G401.6 (cell line): ENCODE measurements around the gene CSRP1.
"Not testable (repeated sequence)": the region's sequence is repeated elsewhere in the genome, so short reads cannot be mapped to it uniquely, and the experiment has no call there.

Source experiments
- FAIRE-seq: peaks from 2 replicates; lab custom pipeline; 2012; peaks lifted over from hg19 to GRCh38; lab: Jason Lieb, UNC

CSRP1 gene

DNA sequence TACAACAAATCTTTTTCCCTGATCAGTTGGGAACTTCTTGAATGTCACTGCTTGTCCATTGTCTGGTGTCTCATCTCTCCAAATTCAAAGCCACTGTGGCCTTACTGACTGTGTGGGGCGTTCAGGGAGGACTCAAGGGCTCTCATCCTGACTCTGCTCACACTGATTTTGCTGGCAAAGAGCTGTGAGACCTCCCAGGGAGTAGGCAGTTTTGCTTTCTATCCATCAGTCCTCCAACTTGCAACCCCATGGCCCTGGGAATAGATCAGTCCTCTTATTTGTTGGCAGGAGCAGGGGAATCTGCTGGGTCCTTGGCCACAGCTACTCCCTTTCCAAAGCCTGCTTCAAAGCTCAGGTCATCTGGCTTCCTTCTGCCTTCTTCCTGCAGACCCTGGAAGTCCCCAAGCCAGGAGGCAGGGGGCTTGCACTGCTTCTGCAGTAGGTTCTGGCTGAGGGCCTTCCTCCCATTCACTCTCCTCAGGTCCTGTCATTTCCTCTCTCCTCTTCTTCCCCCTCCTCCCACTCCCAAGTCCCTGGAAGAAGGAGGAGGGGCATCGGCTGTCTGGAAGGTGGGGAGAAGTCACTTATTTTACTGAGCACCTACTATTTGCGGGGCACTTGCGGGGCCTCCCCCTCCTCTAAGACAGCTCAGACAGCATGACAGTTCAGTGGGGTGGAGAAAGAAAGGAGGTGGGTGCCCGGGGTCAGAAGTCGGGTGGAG, 31.1 kb upstream of the CSRP1 start:
- no peak for FAIRE-seq

DNA sequence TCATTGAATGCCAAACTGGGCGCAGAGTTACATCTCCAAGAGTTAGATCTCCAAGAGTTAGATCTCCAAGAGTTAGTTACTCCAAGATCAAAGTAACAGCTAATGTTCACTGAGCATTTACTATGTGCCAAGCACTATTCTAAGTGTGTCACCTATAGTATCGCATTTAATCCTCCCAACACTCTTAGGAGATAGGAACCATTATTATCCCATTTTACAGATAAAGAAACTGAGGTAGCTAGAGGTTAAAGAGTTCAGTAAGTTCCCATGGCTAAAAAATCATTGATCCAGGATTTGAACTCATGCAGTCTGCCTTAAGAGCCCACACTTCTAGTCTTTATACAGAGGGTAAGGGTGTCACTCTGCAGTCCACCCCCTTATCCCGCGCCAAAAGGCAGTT, 30.5 kb upstream of the CSRP1 start:
- no peak for FAIRE-seq

DNA sequence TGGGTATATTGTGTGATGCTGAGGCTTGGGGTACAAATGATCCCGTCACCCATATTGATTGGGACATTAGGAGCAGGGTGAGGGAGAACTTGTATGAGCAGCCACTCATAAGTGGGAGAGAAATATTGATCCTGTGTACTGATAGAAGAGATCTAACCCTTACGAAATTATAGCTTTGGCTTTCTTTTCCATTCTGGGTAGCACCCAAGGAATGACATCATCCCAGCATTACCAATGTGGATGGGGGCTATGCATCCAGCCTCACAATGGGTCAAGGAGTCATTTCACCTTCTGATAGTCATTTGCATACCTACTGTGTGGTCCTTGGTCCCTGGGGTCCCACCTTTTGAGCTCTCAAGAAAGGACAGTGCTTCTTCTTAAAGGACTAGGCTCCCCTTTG, 30.1 kb upstream of the CSRP1 start:
- no peak for FAIRE-seq

DNA sequence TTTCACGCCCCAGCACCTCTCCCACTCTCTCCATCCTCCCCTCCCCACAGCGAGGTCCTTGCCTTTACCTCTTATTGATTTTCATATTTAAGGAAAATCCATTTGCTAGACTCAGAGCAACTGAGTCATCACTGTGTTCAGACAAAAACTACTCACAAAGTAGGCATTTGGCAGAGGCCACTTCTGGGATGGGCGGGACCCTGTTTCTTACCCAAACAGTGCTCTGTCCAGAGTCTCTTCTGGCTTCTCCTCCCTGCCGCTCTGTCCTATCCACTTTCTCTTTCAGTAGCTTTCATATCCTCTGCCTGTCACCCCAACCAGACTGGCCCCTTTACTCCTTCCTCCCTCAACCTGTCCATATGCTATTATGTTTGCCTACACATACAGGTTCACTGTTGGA, 29.6 kb upstream of the CSRP1 start:
- no peak for FAIRE-seq

DNA sequence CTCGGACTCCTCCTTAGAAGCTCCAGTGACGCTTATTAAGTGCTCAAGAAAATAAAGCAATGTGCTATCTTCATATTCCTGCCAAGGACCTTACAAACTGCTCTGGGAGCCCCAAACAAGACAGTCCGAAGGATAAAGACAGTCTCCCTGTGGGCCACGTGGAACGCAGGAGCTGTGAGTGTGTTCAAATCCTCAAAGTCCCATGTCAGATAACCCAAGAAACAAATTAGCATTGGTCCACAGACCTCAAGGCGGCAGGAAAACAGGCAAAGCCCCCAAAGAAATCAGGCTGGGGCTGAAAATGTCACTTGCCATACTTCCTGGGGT, 29.0 kb upstream of the CSRP1 start:
- FAIRE-seq = no peak

DNA sequence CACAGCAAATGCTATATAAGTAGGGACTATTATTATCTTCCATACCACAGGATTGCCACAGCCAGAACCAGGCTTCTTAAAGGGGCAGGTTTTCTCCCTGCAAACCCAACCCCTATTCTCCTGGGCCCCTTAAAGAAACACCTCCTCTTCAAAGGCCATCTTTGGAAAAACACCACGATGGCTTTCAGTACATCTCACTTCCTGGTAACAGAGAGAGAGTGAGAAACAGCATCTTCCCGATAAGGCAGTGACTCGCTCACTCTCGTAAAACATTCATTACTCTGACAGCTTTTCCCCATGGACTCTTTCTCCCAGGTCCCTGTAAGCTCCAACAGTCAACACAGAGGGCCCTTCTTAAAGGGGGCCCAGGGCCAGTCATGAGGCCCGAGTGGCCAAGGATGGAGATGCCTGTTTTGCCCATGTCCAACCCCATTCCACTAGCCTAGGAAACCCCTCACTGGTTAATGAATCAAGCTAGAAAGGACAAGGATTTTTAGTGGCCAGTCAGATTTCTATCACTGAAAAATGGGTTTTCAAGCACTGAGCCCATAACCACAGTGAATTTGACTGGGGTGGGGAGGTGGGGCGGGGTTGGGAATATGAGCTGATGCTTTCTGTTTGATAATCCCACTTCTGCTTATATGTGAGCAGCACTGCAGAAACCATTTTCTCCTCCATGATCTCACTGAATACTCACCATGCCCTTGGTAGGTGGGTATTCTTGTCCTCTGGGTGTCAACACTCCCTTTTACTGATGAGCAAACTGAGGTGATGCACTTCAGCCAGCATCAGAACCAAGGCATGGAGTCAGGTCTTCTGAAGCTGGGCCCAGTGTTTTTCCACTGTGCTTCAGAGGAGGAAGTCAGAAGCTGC, 28.4 kb upstream of the CSRP1 start:
- no peak for FAIRE-seq

DNA sequence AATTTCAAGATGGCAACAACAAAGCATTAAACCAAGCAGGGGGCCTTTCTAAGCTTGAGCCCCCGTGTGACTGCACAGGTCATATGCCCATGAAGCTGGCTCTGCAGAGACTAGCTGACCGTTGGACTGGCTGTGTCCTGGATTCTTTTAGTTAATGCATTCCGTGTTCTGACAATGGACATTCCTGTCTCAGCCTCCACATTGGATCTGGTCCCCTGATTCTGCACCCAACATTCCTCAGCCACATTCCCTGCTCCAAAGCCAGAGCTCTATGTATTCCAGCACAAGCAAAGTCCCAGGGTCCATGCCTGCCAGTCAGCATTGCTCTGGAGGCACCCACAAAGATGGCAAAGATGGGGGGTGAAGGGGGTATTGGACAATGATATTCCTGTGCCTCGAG, 26.9 kb upstream of the CSRP1 start:
- no peak for FAIRE-seq

DNA sequence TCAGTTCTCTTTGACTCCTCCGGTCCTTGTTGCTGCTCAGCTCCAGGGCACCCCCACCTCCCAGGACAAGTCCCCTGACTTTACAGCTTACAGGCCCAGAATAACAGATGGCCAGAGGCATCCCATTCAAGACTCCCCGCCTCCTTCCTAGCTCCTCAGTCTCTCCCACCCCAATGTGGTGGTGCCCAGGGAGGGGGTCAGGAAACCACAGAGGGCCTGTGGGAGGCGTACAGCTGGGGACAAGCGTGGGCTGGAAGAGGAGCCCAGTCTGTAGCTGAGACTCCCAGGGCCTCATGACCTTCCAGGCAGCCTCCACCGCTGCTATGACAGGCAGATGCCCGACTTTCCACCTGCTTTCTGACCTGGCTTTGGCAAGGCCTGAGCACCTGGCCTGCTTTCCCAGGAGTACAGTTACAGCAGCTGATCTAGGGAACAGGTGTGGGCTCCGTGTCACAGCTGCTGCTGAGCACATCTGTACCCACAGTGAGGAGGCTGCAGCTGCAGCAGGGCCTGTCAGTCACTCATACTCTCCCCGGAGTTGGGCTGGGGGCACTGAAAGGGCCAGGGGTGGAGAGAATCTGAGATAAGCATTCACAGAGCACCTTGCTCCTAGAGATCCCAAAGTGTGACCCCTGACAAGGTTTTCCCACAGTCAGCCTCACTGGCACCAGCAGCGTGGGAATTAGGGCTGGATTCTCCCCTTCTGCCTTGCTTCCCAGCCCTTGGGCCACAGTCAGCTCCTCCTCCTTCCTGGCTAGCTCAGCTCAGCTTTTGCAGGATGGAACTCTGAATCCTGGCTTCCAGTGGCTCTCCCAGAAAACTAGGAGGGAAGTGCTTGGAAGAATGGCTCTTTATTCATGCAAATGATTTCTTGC, 24.9 kb upstream of the CSRP1 start:
- FAIRE-seq = no peak

DNA sequence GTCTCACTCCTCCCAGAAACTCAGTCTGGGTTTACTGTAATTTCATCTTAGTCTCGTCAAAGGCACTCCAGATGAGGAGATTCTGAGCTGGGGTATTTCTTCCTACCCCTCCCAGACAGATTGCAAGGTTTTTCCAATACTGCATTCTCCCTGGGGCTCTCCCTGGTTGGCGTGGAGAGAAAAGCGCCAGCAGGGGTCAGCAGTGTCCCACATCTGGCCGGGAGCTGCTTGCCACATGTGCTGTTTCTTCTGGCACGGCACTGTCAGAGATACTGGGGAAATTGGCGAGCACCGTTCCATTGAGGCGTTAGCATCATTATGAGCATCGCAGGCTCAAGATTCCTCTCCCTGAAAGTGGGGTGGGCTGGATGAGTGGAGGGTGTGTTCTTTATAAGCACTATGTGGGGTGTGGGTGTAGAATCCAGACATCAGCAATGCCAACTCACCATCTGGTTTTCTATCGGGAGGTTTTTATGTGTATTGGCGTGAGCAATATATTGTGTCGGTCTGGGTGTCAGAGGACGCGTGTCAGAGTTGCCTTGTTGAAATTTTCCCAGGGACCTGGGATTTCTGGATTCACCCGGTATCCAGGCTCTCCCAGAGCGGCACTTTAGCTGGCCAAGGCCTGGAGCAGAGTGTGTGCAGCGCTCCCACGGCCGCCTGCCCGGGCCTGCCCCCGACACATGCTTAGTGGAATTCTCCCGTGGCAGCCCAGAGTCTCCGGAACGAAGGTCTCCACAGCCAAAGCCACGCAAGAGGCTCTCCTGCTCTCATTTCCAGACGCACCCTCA, 24.0 kb upstream of the CSRP1 start:
- no peak for FAIRE-seq

DNA sequence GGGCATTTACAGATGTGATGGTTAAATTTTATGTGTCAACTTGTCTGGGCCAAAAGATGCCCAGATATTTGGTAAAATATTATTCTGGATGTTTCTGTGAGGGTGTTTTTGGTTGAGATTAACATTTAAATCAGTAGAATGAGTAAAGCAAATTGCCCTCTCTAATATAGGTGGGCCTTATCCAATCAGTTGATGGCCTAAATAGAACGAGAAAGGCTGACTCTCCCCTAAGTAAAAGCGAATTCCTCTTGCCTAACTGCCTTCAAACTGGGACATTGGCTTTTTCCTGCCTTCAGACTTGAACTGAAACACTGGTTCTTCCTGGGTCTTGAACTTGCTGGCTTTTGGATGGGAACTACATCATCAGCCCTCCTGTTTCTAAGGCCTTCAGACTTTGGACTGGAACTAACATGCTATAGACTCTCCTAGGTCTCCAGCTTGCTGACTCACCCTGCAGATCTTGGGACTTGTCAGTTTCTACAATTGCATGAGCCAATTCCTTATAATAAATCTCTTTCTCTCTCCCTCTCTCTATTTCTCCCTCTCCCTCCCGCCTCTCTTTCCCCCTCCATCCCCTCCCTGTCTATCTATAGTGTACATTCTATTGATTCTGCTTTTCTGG, 21.8 kb upstream of the CSRP1 start:
- no peak for FAIRE-seq

DNA sequence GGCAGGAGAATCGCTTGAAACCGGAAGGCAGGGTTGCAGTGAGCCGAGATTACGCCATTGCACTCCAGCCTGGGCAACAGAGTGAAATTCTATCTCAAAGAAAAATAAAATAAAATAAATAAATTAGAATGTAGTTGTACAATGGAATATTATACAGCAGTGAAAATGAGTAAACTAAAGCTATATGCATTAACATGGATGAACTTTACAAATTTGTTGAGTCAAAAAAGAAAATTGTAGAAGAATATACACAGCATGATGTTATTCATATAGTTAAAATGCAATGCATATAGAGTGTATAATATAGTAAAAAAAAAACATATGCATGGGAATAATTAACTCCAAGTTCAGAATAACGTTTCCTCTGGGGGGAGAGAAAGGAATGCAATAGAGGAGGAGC, 21.0 kb upstream of the CSRP1 start:
- no peak for FAIRE-seq

DNA sequence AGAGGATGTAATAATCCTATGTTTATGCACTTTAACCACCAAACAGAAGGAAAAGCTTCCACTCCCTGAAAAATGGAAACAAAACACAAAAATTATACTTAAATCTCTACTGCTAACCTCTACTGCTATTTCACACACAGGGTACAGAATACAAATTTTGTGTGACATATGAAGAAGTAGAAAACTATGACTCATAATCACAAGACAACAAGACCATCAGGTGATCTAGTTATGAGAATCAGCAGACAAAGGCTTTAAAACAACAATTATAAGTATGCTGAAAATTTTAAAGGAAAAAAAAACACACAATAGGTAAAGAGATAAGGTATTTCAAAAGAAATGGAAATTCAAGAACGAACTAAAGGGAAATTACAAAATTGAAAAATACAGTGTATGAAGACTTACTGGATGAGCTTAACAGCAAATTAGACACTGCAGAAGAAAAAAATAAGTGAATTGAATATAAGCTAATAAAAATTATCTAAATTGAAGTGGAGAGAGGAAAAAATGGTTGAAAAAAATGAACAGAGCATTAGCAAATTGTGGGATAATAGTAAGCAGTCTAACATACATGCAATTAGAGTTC, 18.4 kb upstream of the CSRP1 start:
- peak; percentile 13 for FAIRE-seq

DNA sequence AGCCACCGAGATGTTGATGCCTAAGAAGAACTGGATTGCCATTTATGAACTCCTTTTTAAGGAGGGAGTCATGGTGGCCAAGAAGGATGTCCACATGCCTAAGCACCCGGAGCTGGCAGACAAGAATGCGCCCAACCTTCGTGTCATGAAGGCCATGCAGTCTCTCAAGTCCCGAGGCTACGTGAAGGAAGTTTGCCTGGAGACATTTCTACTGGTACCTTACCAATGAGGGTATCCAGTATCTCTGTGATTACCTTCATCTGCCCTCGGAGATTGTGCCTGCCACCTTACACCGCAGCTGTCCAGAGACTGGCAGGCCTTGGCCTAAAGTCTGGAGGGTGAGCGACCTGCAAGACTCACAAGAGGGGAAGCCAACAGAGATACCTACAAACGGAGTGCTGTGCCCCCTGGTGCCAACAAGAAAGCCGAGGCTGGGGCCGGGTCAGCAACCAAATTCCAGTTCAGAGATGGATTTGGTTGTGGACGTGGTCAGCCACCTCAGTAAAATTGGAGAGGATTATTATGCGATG, 13.2 kb upstream of the CSRP1 start:
- not testable (repeated sequence) for FAIRE-seq

DNA sequence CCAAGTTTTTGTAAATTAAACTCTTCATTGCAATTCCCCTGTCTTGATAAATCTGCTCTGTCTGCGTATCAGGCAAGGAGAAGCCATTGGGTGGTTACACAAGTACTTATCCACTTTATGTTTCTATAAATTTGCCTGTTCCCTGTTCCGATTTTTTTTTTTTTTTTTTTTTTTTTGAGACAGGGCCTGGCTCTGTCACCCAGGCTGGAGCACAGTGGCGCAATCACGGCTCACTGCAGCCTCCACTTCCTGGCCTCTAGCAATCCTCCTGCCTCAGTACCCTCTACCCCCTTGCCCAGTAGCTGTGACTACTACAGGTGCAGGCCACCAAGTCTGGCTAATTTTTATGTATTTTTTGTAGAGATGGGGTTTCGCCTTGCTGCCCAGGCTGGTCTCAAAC, 11.1 kb upstream of the CSRP1 start:
- FAIRE-seq = no peak

DNA sequence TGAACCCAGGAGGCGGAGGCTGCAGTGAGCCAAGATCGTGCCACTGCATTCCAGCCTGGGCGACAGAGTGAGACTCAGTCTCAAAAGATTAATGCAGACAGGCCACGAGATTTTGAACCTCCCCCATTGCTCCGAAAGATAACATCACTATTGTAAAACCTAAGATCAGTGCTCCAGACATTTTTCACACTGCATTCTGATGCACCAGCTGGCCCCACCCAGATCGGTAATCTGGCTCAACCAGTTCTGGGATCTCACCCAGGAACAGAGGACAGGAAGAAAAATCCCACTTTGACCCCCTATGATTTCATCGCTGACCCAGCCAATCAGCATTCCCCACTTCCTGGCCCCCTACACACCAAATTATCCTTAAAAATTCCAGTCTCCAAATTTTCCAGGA, 10.7 kb upstream of the CSRP1 start:
- FAIRE-seq = no peak

DNA sequence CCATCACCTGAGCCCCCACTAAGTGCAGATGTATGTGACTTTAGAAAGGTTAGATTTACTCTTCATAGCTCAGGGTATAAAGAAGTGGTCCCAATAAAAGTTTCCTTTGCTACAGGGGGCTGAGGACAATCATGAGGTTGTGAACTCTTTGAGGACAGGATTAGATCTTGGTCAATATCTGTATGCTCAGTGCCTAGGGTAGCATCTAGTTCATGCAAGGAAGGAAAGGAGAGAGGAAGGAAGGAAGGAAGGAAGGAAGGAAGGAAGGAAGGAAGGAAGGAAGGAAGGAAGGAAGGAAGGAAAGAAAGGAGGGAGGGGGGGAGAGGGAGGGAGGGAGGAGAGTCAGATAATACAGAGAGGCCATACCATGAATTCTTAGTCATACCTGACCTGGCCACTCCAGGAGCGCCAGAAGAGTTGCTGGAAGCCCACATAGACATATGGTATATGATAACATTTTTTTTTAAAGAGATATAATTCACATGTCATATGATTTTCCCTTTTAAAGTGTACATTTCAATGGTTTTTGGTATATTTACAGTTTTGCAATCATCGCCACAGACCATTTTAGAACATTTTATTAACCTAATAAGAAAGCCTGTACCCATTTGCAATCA, 9.7 kb upstream of the CSRP1 start:
- no peak for FAIRE-seq

DNA sequence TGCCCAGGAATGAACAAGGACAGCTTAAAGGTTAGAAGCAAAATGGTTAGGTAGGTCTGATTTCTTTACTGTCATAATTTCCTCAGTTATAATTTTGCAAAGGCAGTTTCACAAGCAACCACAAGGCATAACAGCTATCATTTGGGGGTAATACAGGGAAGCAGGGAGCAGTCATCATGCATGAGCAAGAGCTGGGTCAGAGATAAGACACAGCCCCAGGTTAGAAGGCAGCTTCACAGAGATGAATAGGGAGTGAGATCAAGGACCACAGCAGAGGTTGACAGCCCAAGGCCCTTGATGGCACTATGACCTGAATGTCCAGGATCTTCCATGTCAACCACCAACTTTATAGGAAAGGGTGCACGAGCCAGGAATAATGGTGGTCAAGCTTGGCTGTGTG, 9.0 kb upstream of the CSRP1 start:
- FAIRE-seq = no peak

DNA sequence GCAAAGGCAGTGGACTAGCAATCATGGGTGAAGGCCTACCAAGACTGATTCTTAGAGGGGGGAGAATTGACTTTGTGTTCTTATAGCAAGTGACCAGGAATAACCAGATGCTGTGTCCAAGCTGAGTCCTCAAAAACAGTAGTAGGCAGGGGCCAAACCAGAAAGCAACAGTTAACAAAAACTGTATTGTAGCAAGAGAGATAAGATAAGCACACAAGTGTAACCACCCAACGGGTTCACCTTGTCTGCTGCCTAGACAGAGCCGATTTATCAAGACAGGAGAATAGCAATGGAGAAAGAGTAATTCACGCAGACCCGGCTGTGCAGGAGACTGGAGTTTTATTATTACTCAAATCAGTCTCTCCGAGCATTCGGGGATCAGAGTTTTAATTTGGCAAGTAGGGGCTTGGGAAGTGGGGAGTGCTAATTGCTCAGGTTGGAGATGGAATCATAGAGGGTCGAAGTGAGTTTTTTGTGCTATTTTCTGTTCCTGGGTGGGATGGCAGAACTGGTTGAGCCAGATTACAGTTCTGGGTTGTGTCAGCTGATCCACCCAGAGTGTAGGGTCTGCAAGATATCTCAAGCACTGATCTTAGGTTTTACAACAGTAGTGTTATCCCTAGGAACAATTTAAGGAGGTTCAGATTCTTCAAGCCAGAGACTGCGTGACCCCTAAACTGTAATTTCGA, 8.3 kb upstream of the CSRP1 start:
- FAIRE-seq = no peak

DNA sequence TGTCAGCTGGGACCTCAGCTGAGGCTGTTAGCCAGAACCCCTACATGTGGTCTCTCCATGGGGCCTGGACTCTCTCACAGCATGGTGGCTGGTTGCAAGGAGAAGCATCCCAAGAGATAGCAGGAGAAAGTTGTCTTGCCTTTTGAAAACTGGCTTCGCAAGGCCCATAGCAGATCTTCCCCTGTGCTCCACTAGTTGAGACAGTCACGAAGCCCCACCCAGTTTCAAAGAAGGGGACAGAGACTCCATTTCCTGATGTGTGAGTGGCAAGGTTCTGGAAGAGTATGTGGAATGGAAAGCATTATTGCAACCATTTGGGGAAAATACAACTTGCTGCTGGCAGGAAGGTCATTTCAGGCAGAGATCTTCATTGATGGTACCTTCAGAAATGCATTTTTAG, 7.5 kb upstream of the CSRP1 start:
- no peak for FAIRE-seq
